SU-DHL-6 (cell line): ENCODE results near the gene USP21.
A peak's percentile ranks its signal among the peaks of the same experiment; 100 is the strongest.

ENCODE experiments used
- H2AFZ ChIP-seq: fragments of 200-600 bp; sonication (generic); 2 replicates; pipeline ENCODE4 v1.6.1; 2014; ENCODE audit warnings: low read depth, mild to moderate bottlenecking, moderate library complexity, mixed read lengths, antibody characterized with exemption, low read length; ENCODE audit not compliant: severe bottlenecking
- H3F3A ChIP-seq: fragments of 200-600 bp; shearing (Covaris generic); 2 replicates; pipeline ENCODE4 v1.6.0; 2016; ENCODE audit warnings: antibody characterized with exemption, mild to moderate bottlenecking; ENCODE audit not compliant: insufficient read depth
- H3K27ac ChIP-seq: fragments of 200-600 bp; sonication (generic); 2 replicates; pipeline ENCODE4 v1.5.1; 2016; ENCODE audit warnings: low read depth, mild to moderate bottlenecking, low read length, moderate library complexity, mixed read lengths
- H3K27me3 ChIP-seq: fragments of 200-600 bp; sonication (generic), shearing (Covaris generic); 2 replicates; pipeline ENCODE4 v1.6.0; 2014; ENCODE audit warnings: mild to moderate bottlenecking, low read length
- H3K36me3 ChIP-seq: fragments of 200-600 bp; sonication (generic); 2 replicates; pipeline ENCODE4 v1.6.1; 2014; ENCODE audit warnings: mild to moderate bottlenecking, low read length, mixed read lengths
- H3K4me2 ChIP-seq: fragments of 300-600, 200-600 bp; shearing (Covaris generic), sonication (generic); 2 replicates; pipeline ENCODE4 v1.6.0; 2014; ENCODE audit warnings: low read length, low read depth, mild to moderate bottlenecking; ENCODE audit not compliant: poor library complexity, severe bottlenecking
- H3K4me3 ChIP-seq: fragments of 200-600 bp; sonication (generic); 2 replicates; pipeline ENCODE4 v1.5.1; 2014; ENCODE audit warnings: antibody characterized with exemption, low read length, mild to moderate bottlenecking, mixed read lengths; ENCODE audit not compliant: insufficient read depth, poor library complexity, severe bottlenecking
- H3K79me2 ChIP-seq: fragments of 200-600 bp; sonication (generic); 2 replicates; pipeline ENCODE4 v1.6.1; 2014; ENCODE audit warnings: mild to moderate bottlenecking, low read length, moderate library complexity; ENCODE audit not compliant: insufficient read depth
- H3K9ac ChIP-seq: fragments of 200-600 bp; sonication (generic); 2 replicates; pipeline ENCODE4 v1.7.0; 2014; ENCODE audit warnings: mild to moderate bottlenecking, low read length
- H3K9me2 ChIP-seq: fragments of 200-600 bp; sonication (generic); replicated peaks from 2 replicates; pipeline ENCODE4 v1.6.1; 2014; ENCODE audit warnings: low read length; ENCODE audit not compliant: insufficient read depth
- H3K9me3 ChIP-seq: fragments of 200-600 bp; sonication (generic); 2 replicates; pipeline ENCODE4 v1.6.1; 2014; ENCODE audit warnings: low read length, mixed read lengths; ENCODE audit not compliant: insufficient read depth
- H4K20me1 ChIP-seq: fragments of 200-600 bp; sonication (generic); 2 replicates; pipeline ENCODE4 v1.6.1; 2014; ENCODE audit warnings: low read depth, mild to moderate bottlenecking, antibody characterized with exemption, low read length, moderate library complexity, mixed read lengths
- EZH2phosphoT487 ChIP-seq: fragments of 200-600 bp; sonication (generic), shearing (Covaris generic); conservative IDR thresholded peaks from 2 replicates; pipeline ENCODE4 v1.6.1; 2018; ENCODE audit warnings: mild to moderate bottlenecking, antibody characterized with exemption, low read length, moderate library complexity, mixed read lengths
- TF ChIP-seq, protein P1 (sequence below): fragments of 200-600 bp; sonication (generic); IDR thresholded peaks from one replicate; pipeline ENCODE4 v1.5.1; 2017; ENCODE audit warnings: antibody characterized with exemption, mild to moderate bottlenecking, low read length, moderate library complexity; ENCODE audit not compliant: insufficient read depth, poor library complexity, severe bottlenecking

Gene USP21

DNA sequence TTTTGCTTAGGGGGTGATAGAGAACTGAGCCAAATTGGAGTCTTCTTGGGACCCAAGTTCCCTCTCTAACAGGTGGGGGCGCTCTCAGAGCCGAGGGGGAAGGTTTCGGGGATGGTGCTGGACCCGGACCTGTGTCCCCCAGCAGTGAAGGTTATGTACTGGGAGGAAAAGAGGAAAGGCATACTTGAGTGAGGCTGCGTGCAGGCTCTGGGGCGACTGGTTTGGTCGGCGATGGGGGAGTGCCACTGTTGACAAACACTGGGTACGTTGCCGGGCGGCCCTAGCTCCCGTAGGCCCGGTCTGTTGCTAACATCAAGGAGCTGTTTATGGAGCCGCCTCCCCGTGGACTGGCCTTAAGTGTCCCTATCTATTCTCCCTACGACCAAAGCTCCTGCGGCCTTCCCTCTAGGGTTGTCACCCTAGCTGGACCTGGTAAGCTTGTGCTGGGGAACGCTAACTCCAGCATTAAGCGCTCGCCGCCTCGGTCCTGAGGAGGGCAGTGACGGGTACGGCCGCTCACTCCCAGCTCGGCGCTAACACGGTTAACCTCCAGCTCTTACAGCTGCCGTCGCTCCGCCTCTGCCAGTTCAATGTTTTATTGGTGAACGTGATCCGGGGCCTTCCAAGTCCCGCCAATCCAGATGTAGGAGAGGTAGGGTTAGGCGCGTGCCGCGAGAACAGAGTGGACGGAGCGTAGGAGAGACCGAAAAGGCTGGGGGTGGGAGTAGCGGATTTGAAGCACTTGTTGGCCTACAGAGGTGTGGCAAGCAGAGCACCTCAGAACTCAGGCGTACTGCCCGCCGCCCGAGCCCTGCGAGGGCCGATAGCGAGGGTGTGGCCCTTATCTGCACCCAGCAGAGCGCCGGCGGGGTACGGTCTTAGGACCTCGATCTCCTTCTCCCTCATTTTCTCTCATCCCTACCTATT, 6.7 kb downstream of the USP21 start, which contains the start of gene PPOX:
PPOX (plus strand) TSS at position 685 of the 927 bp plus-strand sequence. CDS start 422 bp downstream, outside the sequence.
- H3K4me3 ChIP-seq = peak within 1 kb of the TSS; percentile 78
- no peaks in the 10 kb centered on the region for H3K9me3 ChIP-seq
- no peaks in the 10 kb centered on the region for H3K27me3 ChIP-seq
- H3K36me3 ChIP-seq = no peaks in the 10 kb centered on the region
- no peaks in the 10 kb centered on the region for H4K20me1 ChIP-seq
- peak within 1 kb of the TSS; percentile 42 for H3K27ac ChIP-seq
- peak within 1 kb of the TSS; percentile 69 for H2AFZ ChIP-seq
- no peaks in the 10 kb centered on the region for H3K9me2 ChIP-seq
- TF ChIP-seq, protein P1, sequence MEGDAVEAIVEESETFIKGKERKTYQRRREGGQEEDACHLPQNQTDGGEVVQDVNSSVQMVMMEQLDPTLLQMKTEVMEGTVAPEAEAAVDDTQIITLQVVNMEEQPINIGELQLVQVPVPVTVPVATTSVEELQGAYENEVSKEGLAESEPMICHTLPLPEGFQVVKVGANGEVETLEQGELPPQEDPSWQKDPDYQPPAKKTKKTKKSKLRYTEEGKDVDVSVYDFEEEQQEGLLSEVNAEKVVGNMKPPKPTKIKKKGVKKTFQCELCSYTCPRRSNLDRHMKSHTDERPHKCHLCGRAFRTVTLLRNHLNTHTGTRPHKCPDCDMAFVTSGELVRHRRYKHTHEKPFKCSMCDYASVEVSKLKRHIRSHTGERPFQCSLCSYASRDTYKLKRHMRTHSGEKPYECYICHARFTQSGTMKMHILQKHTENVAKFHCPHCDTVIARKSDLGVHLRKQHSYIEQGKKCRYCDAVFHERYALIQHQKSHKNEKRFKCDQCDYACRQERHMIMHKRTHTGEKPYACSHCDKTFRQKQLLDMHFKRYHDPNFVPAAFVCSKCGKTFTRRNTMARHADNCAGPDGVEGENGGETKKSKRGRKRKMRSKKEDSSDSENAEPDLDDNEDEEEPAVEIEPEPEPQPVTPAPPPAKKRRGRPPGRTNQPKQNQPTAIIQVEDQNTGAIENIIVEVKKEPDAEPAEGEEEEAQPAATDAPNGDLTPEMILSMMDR = peak; percentile 83
- TF ChIP-seq EZH2phosphoT487 = no peak
- peak within 1 kb of the TSS; percentile 93 for H3K4me2 ChIP-seq
- H3F3A ChIP-seq = 0 out of 2 replicates have a peak, but pooled peaks cover 8% of the 10 kb centered on the region
- no peaks in the 10 kb centered on the region; the same call in 1 of the 2 replicates for H3K79me2 ChIP-seq
- H3K9ac ChIP-seq = peak within 1 kb of the TSS; percentile 81

DNA sequence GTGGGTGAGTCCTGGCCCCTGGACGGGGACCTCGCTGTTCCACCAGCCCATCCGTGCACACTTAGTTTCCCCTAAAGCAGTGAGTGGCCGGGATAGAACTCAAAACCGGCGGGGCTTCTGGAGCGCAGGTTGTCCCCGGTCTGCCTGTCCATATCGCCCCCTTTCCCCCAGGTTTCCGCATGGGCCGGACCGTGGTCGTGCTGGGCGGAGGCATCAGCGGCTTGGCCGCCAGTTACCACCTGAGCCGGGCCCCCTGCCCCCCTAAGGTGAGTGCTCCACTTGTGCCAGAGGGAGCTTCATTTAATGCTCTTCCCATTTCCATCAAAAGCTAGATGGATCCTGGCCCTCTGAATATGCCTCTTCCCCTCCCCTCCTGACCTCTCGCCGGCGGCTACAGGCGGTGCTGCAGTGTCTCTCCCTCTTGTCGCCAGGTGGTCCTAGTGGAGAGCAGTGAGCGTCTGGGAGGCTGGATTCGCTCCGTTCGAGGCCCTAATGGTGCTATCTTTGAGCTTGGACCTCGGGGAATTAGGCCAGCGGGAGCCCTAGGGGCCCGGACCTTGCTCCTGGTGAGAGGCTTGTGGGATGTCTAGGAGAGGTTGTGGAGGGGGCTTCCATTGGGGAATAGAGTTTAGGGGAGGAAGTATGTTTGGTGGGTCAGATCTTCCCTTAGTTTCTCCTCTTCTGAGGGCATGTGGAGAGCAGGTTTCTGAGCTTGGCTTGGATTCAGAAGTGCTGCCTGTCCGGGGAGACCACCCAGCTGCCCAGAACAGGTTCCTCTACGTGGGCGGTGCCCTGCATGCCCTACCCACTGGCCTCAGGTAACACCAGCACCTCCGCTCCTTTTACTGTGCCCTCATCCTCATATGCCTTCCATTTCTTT, 7.6 kb downstream of the USP21 start:
- Histone ChIP-seq H3K9me3 (no peaks in the 10 kb centered on the region), H3F3A (0 out of 2 replicates have a peak, but pooled peaks cover 8% of the 10 kb centered on the region), H4K20me1 (no peaks in the 10 kb centered on the region), H2AFZ (peak overlapping the region; percentile 69), H3K27ac (peak overlapping the region; percentile 42), H3K9me2 (no peaks in the 10 kb centered on the region), H3K9ac (peak overlapping the region; percentile 81), H3K36me3 (no peaks in the 10 kb centered on the region), H3K4me2 (peak overlapping the region; percentile 93), H3K27me3 (no peaks in the 10 kb centered on the region), H3K79me2 (no peaks in the 10 kb centered on the region; the same call in 1 of the 2 replicates), H3K4me3 (peak overlapping the region; percentile 78)
- no peak for TF ChIP-seq EZH2phosphoT487
- TF ChIP-seq, protein P1 = no peak

GRCh38 chr1:161168906-161169305, 9.6 kb downstream of the USP21 start:
- H3K36me3 ChIP-seq = no peaks in the 10 kb centered on the region
- no peaks in the 10 kb centered on the region; the same call in 1 of the 2 replicates for H3K79me2 ChIP-seq
- H3K27ac ChIP-seq = no peak overlapping the region
- H3K4me3 ChIP-seq = no peak overlapping the region
- no peaks in the 10 kb centered on the region for H4K20me1 ChIP-seq
- H3F3A ChIP-seq = 0 out of 2 replicates have a peak, but pooled peaks cover 8% of the 10 kb centered on the region
- H3K9me3 ChIP-seq = no peaks in the 10 kb centered on the region
- no peak overlapping the region for H3K4me2 ChIP-seq
- H3K27me3 ChIP-seq = no peaks in the 10 kb centered on the region
- no peaks in the 10 kb centered on the region for H3K9me2 ChIP-seq
- H3K9ac ChIP-seq = no peak overlapping the region
- no peak overlapping the region for H2AFZ ChIP-seq
- TF ChIP-seq EZH2phosphoT487 = no peak
- TF ChIP-seq, protein P1 = no peak
